SK-N-SH (cell line): ENCODE measurements around the gene FMO5. TPM values are rescaled to one million over a fixed set of nuclear protein-coding genes. Genes with fewer than 3 reads are reported as not detected.

Experiments
- CTCF ChIA-PET: fragments of 300-600, 350-600 bp; formaldehyde crosslinking; extraction: SDS; loops from one replicate; lab custom pipeline; 2021; lab: Yijun Ruan, JAX
- POLR2A ChIA-PET: fragments of 350-600 bp; sonication (Branson Sonifier 250); formaldehyde crosslinking; extraction: SDS; loops from one replicate; lab custom pipeline; 2020; ENCODE audit warnings: antibody characterized with exemption, inconsistent platforms; lab: Yijun Ruan, JAX
- DNase-seq: peaks from one replicate; pipeline ENCODE4 v3.0.0; 2012
- H2AFZ ChIP-seq: fragments of 200-600 bp; sonication (generic); 2 replicates; pipeline ENCODE4 v1.8.1; 2016; ENCODE audit warnings: antibody characterized with exemption, mild to moderate bottlenecking, low read depth
- H3F3A ChIP-seq: fragments of 200-600 bp; sonication (generic); replicated peaks from 2 replicates; pipeline ENCODE3; 2016; ENCODE audit warnings: antibody characterized with exemption, mild to moderate bottlenecking; ENCODE audit not compliant: insufficient read depth
- H3K27ac ChIP-seq, 2 experiments: fragments of 200-500 bp in 1 of 2; fragments of 200-600 bp in 1 of 2; sonication (Bioruptor generic) in 1 of 2; sonication (generic), shearing (Covaris generic) in 1 of 2; 2 replicates each; pipeline versions ENCODE4 v1.5.1 to v1.6.1; 2014 to 2016; ENCODE audit warnings: low read depth in 2 of 2, inconsistent platforms in 1 of 2, low read length in 1 of 2, mild to moderate bottlenecking in 1 of 2, mixed read lengths in 1 of 2
- H3K27me3 ChIP-seq: fragments of 200-600 bp; sonication (generic), shearing (Covaris generic); 2 replicates; pipeline ENCODE4 v1.6.1; 2016; ENCODE audit warnings: mixed run types; ENCODE audit not compliant: insufficient read depth
- H3K36me3 ChIP-seq, 2 experiments: fragments of 200-500 bp in 1 of 2; fragments of 200-600 bp in 1 of 2; sonication (Bioruptor generic) in 1 of 2; sonication (generic) in 1 of 2; replicated peaks in 1 of 2; 2 replicates each; pipeline versions ENCODE3 to v1.5.1; 2014 to 2016; ENCODE audit warnings: low read length in 1 of 2, mild to moderate bottlenecking in 1 of 2; ENCODE audit not compliant: insufficient read depth in 2 of 2, control insufficient read depth in 1 of 2
- H3K4me1 ChIP-seq, 2 experiments: fragments of 200-500 bp in 1 of 2; fragments of 200-600 bp in 1 of 2; sonication (Bioruptor generic) in 1 of 2; sonication (generic), shearing (Covaris generic) in 1 of 2; 2 replicates each; pipeline versions ENCODE4 v1.5.1 to v1.6.1; 2014 to 2016; ENCODE audit warnings: low read depth in 1 of 2, low read length in 1 of 2, mixed run types in 1 of 2; ENCODE audit not compliant: insufficient read depth in 2 of 2, control insufficient read depth in 1 of 2
- H3K4me2 ChIP-seq: fragments of 200-600 bp; sonication (generic), shearing (Covaris generic); 2 replicates; pipeline ENCODE4 v1.6.1; 2017; ENCODE audit warnings: mixed run types
- H3K4me3 ChIP-seq, 2 experiments: fragments of 200-500 bp in 1 of 2; fragments of 200-600 bp in 1 of 2; sonication (Bioruptor generic) in 1 of 2; sonication (generic), shearing (Covaris generic) in 1 of 2; 2 replicates each; pipeline versions ENCODE4 v1.5.1 to v1.8.1; 2014 to 2016; ENCODE audit warnings: low read depth in 2 of 2, inconsistent platforms in 1 of 2, low read length in 1 of 2, mild to moderate bottlenecking in 1 of 2, mixed read lengths in 1 of 2, moderate library complexity in 1 of 2
- H3K79me2 ChIP-seq: fragments of 200-600 bp; sonication (generic); 2 replicates; pipeline ENCODE4 v1.8.1; 2017; ENCODE audit warnings: mild to moderate bottlenecking; ENCODE audit not compliant: insufficient read depth
- H3K9ac ChIP-seq: fragments of 200-600 bp; sonication (generic); 2 replicates; pipeline ENCODE4 v1.6.1; 2017; ENCODE audit warnings: mixed run types
- H3K9me2 ChIP-seq: fragments of 200-600 bp; sonication (generic); 2 replicates; pipeline ENCODE4 v1.6.1; 2017; ENCODE audit warnings: mixed run types
- H3K9me3 ChIP-seq: fragments of 200-600 bp; sonication (generic); 2 replicates; pipeline ENCODE4 v1.6.1; 2017; ENCODE audit warnings: mixed run types, mild to moderate bottlenecking, moderate library complexity
- H4K20me1 ChIP-seq: fragments of 200-600 bp; sonication (generic); 2 replicates; pipeline ENCODE4 v1.6.1; 2017; ENCODE audit warnings: mild to moderate bottlenecking, mixed run types; ENCODE audit not compliant: insufficient read depth
- FOSL2 ChIP-seq: IDR thresholded peaks from 2 replicates; pipeline ENCODE4 v1.4.0; 2012; ENCODE audit warnings: low read depth, mild to moderate bottlenecking, moderate library complexity, borderline replicate concordance
- FOXJ3 ChIP-seq: sonication (generic); formaldehyde crosslinking; IDR thresholded peaks from 2 replicates; pipeline ENCODE4 v1.5.1; 2020; ENCODE audit warnings: mild to moderate bottlenecking, missing genetic modification reagents
- FOXM1 ChIP-seq: IDR thresholded peaks from 2 replicates; pipeline ENCODE4 v1.4.0; 2012; ENCODE audit warnings: low read depth, mild to moderate bottlenecking
- GATA2 ChIP-seq: sonication (generic); formaldehyde crosslinking; IDR thresholded peaks from 2 replicates; pipeline ENCODE4 v1.5.0; 2020; ENCODE audit warnings: mild to moderate bottlenecking, missing genetic modification reagents
- IRF3 ChIP-seq: fragments of 150-350 bp; IDR thresholded peaks from 2 replicates; pipeline ENCODE4 v1.6.1; 2016; ENCODE audit warnings: mild to moderate bottlenecking, low read depth, low read length
- MXI1 ChIP-seq: IDR thresholded peaks from 2 replicates; pipeline ENCODE4 v1.6.1; 2012; ENCODE audit warnings: mild to moderate bottlenecking, low read depth, low read length, improper control_type of control experiment
- NFIC ChIP-seq: IDR thresholded peaks from 2 replicates; pipeline ENCODE4 v1.4.0; 2012; ENCODE audit warnings: borderline replicate concordance
- RCOR1 ChIP-seq: fragments of 150-350 bp; IDR thresholded peaks from 2 replicates; pipeline ENCODE4 v1.6.1; 2017; ENCODE audit warnings: antibody characterized with exemption, low read length
- USF1 ChIP-seq: IDR thresholded peaks from 2 replicates; pipeline ENCODE4 v1.4.0; 2012; ENCODE audit warnings: low read depth, borderline replicate concordance
- ZBTB33 ChIP-seq: IDR thresholded peaks from 2 replicates; pipeline ENCODE4 v1.4.0; 2012; ENCODE audit warnings: low read depth, borderline replicate concordance
- polyA plus RNA-seq, 3 experiments: library from polyadenylated mRNA; depleted of rRNA; stranded (reverse); fragments of >200 nt; gene quantifications; 2 replicates each; pipeline ENCODE4 v1.2.3, GENCODE V29; 2012
- TF ChIP-seq, protein P1 (sequence below): IDR thresholded peaks from 2 replicates; pipeline ENCODE4; 2012
- TF ChIP-seq, protein P2 (sequence below): fragments of 150-350 bp; IDR thresholded peaks from 2 replicates; pipeline ENCODE4 v1.6.1; 2017; ENCODE audit warnings: antibody characterized with exemption, low read length, low read depth, borderline replicate concordance
- TF ChIP-seq, protein P3 (sequence below): IDR thresholded peaks from 2 replicates; pipeline ENCODE4 v1.6.1; 2012; ENCODE audit warnings: mild to moderate bottlenecking, low read depth, low read length, moderate library complexity
- TF ChIP-seq, protein P4 (sequence below): IDR thresholded peaks from 2 replicates; pipeline ENCODE4 v1.4.0; 2012; ENCODE audit warnings: low read depth

The FMO5 gene
- polyA plus RNA-seq, 1 of the 3 experiments (the other 2 are of a cell fraction) = 0.30 TPM

- POLR2A ChIA-PET = no interaction called here
These were observed 10.1 kb downstream of the FMO5 start for GRCh38 chr1:147214842-147215539.

More at GRCh38 chr1:147214842-147215539, 10.1 kb downstream of the FMO5 start:
- Histone ChIP-seq H3K9ac (no peak overlapping the region), H3K4me1 (no peaks in the 10 kb centered on the region; a peak in 1 of 4 replicates), H3K4me3 (no peak overlapping the region), H4K20me1 (no peaks in the 10 kb centered on the region), H3K36me3 (no peaks in the 10 kb centered on the region), H3K9me3 (no peaks in the 10 kb centered on the region), H3K9me2 (no peaks in the 10 kb centered on the region), H3K27ac (no peak overlapping the region), H2AFZ (no peak overlapping the region), H3F3A (no peaks in the 10 kb centered on the region), H3K4me2 (no peak overlapping the region), H3K27me3 (no peaks in the 10 kb centered on the region), H3K79me2 (no peaks in the 10 kb centered on the region)
- no peak for DNase-seq
- CTCF ChIA-PET = interaction anchor here (0.6 to 1.6 kb wide), 3 partner anchors 10 to 124 kb away, joined by 3 to 5 read pairs (median 3); partner anchors contain the start of genes CHD1L and FMO5
- TF ChIP-seq ZBTB33 (no peak), IRF3 (no peak), USF1 (no peak), FOXJ3 (CRISPR knock-in tag) (no peak), GATA2 (no peak), RCOR1 (no peak), FOSL2 (no peak), MXI1 (no peak), NFIC (no peak), FOXM1 (no peak)
- TF ChIP-seq, protein P1, sequence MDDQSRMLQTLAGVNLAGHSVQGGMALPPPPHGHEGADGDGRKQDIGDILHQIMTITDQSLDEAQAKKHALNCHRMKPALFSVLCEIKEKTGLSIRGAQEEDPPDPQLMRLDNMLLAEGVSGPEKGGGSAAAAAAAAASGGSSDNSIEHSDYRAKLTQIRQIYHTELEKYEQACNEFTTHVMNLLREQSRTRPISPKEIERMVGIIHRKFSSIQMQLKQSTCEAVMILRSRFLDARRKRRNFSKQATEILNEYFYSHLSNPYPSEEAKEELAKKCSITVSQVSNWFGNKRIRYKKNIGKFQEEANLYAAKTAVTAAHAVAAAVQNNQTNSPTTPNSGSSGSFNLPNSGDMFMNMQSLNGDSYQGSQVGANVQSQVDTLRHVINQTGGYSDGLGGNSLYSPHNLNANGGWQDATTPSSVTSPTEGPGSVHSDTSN = no peak
- TF ChIP-seq, protein P2, sequence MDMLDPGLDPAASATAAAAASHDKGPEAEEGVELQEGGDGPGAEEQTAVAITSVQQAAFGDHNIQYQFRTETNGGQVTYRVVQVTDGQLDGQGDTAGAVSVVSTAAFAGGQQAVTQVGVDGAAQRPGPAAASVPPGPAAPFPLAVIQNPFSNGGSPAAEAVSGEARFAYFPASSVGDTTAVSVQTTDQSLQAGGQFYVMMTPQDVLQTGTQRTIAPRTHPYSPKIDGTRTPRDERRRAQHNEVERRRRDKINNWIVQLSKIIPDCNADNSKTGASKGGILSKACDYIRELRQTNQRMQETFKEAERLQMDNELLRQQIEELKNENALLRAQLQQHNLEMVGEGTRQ = no peak
- TF ChIP-seq, protein P3, sequence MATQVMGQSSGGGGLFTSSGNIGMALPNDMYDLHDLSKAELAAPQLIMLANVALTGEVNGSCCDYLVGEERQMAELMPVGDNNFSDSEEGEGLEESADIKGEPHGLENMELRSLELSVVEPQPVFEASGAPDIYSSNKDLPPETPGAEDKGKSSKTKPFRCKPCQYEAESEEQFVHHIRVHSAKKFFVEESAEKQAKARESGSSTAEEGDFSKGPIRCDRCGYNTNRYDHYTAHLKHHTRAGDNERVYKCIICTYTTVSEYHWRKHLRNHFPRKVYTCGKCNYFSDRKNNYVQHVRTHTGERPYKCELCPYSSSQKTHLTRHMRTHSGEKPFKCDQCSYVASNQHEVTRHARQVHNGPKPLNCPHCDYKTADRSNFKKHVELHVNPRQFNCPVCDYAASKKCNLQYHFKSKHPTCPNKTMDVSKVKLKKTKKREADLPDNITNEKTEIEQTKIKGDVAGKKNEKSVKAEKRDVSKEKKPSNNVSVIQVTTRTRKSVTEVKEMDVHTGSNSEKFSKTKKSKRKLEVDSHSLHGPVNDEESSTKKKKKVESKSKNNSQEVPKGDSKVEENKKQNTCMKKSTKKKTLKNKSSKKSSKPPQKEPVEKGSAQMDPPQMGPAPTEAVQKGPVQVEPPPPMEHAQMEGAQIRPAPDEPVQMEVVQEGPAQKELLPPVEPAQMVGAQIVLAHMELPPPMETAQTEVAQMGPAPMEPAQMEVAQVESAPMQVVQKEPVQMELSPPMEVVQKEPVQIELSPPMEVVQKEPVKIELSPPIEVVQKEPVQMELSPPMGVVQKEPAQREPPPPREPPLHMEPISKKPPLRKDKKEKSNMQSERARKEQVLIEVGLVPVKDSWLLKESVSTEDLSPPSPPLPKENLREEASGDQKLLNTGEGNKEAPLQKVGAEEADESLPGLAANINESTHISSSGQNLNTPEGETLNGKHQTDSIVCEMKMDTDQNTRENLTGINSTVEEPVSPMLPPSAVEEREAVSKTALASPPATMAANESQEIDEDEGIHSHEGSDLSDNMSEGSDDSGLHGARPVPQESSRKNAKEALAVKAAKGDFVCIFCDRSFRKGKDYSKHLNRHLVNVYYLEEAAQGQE = no peak
- TF ChIP-seq, protein P4, sequence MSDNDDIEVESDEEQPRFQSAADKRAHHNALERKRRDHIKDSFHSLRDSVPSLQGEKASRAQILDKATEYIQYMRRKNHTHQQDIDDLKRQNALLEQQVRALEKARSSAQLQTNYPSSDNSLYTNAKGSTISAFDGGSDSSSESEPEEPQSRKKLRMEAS = no peak
